ENCODE data around the gene TIAM2.

Gene TIAM2

GRCh38 chr6:154995254-154996015 is at the start of gene TIAM2:
TSS of gene TIAM2 (plus strand) at chr6:154995315. CDS start at chr6:155129224, 133,909 bp downstream.
- H3K27ac ChIP-seq = peak within 1 kb of the TSS; percentile 77

DNA sequence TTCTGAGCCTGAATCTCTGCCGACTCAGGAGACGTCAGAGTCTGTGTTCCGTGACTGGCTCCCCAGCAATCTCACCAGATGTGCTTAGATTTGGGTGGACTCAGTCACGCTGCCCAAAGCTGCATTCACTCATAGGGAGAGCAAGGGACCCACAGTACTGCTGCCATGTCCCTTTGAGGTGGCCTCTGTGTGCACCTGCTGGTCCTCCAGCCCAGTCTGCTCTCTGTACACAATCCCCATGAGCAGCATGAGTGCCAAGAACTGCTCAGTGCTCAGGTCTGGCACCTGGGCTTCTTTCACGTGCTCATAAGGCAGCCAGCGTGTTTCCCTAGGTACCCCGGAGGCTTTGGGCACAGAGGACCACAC is 44.2 kb upstream of the TIAM2 start:
- DNase-seq = no peak
- no peak overlapping the region for H3K4me3 ChIP-seq (ENCODE audit: low read depth, low read length)
- no peak overlapping the region for H3K27ac ChIP-seq
- no peaks in the 10 kb centered on the region for H3K36me3 ChIP-seq
- H3K27me3 ChIP-seq (ENCODE audit: insufficient read depth, low read depth, severe bottlenecking) = no peaks in the 10 kb centered on the region
- TF ChIP-seq, protein P1, sequence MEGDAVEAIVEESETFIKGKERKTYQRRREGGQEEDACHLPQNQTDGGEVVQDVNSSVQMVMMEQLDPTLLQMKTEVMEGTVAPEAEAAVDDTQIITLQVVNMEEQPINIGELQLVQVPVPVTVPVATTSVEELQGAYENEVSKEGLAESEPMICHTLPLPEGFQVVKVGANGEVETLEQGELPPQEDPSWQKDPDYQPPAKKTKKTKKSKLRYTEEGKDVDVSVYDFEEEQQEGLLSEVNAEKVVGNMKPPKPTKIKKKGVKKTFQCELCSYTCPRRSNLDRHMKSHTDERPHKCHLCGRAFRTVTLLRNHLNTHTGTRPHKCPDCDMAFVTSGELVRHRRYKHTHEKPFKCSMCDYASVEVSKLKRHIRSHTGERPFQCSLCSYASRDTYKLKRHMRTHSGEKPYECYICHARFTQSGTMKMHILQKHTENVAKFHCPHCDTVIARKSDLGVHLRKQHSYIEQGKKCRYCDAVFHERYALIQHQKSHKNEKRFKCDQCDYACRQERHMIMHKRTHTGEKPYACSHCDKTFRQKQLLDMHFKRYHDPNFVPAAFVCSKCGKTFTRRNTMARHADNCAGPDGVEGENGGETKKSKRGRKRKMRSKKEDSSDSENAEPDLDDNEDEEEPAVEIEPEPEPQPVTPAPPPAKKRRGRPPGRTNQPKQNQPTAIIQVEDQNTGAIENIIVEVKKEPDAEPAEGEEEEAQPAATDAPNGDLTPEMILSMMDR (IDR thresholded peaks at IDR 0.05; ENCODE audit: low read depth, low read length) = no peak
- no peaks in the 10 kb centered on the region for H3K9me3 ChIP-seq (ENCODE audit: severe bottlenecking)

More at GRCh38 chr6:154995254-154996015, at the start of gene TIAM2:
- Histone ChIP-seq H3K27me3 (ENCODE audit: insufficient read depth, low read depth, severe bottlenecking) (no peaks in the 10 kb centered on the region), H3K4me3 (ENCODE audit: low read depth, low read length) (peak within 1 kb of the TSS; percentile 96), H3K9me3 (ENCODE audit: severe bottlenecking) (peaks cover 2% of the 10 kb centered on the region), H3K36me3 (peaks cover 7% of the 10 kb centered on the region)
- DNase-seq = peak; percentile 63
- TF ChIP-seq, protein P1 (IDR thresholded peaks at IDR 0.05; ENCODE audit: low read depth, low read length) = no peak

DNA sequence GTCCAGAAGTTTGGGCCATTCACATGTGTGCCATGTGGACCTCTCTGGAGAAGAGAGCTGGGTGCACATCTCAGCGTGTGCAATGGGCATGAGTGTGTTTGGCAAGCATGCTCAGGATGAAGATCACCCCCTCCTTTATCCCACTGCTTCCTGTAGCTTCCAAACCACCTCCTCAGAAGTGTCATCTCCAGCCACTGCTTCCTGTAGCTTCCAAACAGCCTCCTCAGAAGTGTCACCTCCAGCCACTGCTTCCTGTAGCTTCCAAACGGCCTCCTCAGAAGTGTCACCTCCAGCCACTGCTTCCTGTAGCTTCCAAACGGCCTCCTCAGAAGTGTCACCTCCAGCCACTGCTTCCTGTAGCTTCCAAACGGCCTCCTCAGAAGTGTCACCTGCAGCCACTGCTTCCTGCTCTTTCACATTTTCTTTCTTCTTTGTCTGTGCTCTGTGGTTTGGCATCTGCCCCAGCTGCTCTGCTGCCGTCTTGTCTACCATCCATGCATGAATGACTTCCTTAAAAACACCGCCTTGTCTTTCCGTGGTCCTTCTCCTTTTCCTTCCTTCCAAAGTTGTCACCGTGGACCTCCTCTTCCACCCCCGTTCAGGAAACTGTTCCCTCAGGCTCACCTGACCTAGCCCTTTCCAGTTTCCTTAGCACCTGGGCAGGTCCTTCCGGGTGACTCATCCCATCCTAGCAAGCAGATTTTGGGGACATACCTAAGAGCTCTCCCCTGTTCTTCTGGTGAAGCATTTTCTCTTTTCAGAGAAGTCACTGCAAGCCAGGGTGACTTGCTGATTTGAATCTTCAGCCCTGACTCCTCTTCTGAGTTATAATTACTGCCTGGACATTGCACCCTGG is 43.5 kb upstream of the TIAM2 start:
- H3K9me3 ChIP-seq (ENCODE audit: severe bottlenecking) = no peaks in the 10 kb centered on the region
- no peaks in the 10 kb centered on the region for H3K27me3 ChIP-seq (ENCODE audit: insufficient read depth, low read depth, severe bottlenecking)
- DNase-seq = no peak
- TF ChIP-seq, protein P1 (IDR thresholded peaks at IDR 0.05; ENCODE audit: low read depth, low read length) = no peak
- H3K36me3 ChIP-seq = no peaks in the 10 kb centered on the region
- H3K4me3 ChIP-seq (ENCODE audit: low read depth, low read length) = no peak overlapping the region
- H3K27ac ChIP-seq = no peak overlapping the region

DNA sequence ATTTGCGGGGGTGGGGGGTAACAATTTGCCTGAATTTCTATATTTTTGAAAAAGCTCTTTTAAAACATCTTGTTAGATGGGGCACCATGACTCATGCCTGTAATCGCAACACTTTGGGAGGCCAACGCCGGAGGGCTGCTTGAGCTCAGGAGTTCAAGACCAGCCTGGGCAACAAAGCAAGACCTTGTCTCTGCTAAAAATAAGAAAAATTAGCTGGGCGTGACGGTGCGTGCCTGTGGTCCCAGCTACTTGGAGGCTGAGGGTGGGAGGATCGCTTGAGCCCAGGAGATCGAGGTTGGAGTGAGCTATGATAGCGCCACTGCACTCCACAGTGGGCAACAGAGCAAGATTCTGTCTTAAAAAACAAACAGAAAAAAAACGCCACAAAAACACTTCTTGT is 41.5 kb upstream of the TIAM2 start:
- Histone ChIP-seq H3K27ac (no peak overlapping the region), H3K9me3 (ENCODE audit: severe bottlenecking) (no peaks in the 10 kb centered on the region), H3K4me3 (ENCODE audit: low read depth, low read length) (no peak overlapping the region), H3K27me3 (ENCODE audit: insufficient read depth, low read depth, severe bottlenecking) (no peaks in the 10 kb centered on the region), H3K36me3 (no peaks in the 10 kb centered on the region)
- no peak for DNase-seq
- TF ChIP-seq, protein P1 (IDR thresholded peaks at IDR 0.05; ENCODE audit: low read depth, low read length) = no peak

- Histone ChIP-seq H3K27me3 (ENCODE audit: insufficient read depth, low read depth, severe bottlenecking) (no peaks in the 10 kb centered on the region), H3K36me3 (no peaks in the 10 kb centered on the region), H3K4me3 (ENCODE audit: low read depth, low read length) (no peak overlapping the region), H3K27ac (no peak overlapping the region), H3K9me3 (ENCODE audit: severe bottlenecking) (no peaks in the 10 kb centered on the region)
- TF ChIP-seq, protein P1 (IDR thresholded peaks at IDR 0.05; ENCODE audit: low read depth, low read length) = no peak
- DNase-seq = no peak
Measured at GRCh38 chr6:154954347-154954746, 40.8 kb upstream of the TIAM2 start.

Measured in WERI-Rb-1 (cell line).